PC-9 (cell line): Measurements from ENCODE around the gene VAT1L.

Experiments
- EZH2 ChIP-seq: fragments of 200-600 bp; sonication (generic); IDR thresholded peaks from 2 replicates; pipeline ENCODE4 v1.8.0; 2017; ENCODE audit warnings: antibody characterized with exemption, low read depth
- TF ChIP-seq, protein P1 (sequence below): fragments of 200-600 bp; sonication (generic); conservative IDR thresholded peaks from 2 replicates; pipeline ENCODE4 v1.6.1; 2017; ENCODE audit warnings: mixed run types, antibody characterized with exemption, mild to moderate bottlenecking, moderate library complexity

DNA sequence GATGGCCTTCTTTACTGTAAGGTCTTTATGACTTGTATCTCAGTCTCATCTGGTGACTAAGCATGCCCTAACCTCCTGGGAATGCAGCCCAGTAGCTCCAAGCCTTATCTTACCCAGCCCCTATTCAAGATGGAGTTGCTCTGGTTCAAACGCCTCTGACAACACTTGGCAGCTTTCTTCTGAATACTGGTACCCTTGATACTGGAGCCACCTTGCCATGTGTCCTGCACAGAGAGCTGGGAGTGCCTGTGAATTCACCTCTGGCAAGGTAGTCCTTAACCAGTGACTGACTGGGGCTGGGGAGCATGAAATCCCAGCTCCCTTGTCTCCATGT is 48.8 kb upstream of the VAT1L start:
- TF ChIP-seq EZH2, result no peak
- TF ChIP-seq, protein P1, sequence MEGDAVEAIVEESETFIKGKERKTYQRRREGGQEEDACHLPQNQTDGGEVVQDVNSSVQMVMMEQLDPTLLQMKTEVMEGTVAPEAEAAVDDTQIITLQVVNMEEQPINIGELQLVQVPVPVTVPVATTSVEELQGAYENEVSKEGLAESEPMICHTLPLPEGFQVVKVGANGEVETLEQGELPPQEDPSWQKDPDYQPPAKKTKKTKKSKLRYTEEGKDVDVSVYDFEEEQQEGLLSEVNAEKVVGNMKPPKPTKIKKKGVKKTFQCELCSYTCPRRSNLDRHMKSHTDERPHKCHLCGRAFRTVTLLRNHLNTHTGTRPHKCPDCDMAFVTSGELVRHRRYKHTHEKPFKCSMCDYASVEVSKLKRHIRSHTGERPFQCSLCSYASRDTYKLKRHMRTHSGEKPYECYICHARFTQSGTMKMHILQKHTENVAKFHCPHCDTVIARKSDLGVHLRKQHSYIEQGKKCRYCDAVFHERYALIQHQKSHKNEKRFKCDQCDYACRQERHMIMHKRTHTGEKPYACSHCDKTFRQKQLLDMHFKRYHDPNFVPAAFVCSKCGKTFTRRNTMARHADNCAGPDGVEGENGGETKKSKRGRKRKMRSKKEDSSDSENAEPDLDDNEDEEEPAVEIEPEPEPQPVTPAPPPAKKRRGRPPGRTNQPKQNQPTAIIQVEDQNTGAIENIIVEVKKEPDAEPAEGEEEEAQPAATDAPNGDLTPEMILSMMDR, result no peak
